Measurements from ENCODE around the gene COL6A1.

Gene COL6A1

DNA sequence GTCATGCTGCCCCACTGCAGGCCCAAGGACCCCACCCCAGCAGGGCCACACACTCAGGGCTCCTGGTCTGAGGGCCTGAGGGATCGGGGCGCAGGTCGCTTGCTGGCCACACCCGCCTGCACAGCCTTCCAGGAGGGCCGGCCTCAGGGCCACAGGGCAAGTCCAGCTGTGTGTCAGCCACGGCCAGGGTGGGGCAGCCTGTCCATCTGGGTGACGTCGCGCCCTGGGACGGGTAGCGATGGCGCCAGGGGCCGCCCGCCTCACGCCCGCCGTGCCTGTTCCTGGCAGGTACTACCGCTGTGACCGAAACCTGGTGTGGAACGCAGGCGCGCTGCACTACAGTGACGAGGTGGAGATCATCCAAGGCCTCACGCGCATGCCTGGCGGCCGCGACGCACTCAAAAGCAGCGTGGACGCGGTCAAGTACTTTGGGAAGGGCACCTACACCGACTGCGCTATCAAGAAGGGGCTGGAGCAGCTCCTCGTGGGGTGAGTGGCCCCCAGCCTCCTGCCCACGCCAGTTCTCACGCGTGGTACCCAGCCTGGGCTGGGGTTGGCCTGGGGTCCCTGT is 2.5 kb downstream of the COL6A1 start:
- no peak for DNase-seq

DNA sequence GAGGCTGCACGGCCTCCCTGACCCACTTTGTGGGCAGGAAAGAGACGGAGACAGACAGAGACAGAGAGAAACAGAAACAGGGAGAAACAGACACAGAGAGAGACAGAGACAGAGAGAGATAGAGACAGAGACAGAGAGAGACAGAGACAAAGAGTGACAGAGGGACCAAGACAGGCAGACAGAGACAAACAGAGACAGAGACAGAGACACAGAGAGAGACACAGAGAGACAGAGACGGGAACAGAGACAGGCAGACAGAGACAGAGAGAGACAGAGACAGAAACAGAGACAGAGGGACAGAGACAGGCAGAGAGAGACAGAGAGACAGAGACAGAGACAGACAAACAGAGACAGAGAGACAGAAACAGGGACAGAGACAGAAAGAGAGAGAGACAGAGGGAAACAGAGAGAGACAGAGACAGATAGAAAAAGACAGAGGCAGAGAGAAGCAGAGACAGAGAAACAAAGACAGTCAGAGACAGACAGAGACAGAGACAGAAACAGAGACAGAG is 3.1 kb downstream of the COL6A1 start:
- DNase-seq: no peak

DNA sequence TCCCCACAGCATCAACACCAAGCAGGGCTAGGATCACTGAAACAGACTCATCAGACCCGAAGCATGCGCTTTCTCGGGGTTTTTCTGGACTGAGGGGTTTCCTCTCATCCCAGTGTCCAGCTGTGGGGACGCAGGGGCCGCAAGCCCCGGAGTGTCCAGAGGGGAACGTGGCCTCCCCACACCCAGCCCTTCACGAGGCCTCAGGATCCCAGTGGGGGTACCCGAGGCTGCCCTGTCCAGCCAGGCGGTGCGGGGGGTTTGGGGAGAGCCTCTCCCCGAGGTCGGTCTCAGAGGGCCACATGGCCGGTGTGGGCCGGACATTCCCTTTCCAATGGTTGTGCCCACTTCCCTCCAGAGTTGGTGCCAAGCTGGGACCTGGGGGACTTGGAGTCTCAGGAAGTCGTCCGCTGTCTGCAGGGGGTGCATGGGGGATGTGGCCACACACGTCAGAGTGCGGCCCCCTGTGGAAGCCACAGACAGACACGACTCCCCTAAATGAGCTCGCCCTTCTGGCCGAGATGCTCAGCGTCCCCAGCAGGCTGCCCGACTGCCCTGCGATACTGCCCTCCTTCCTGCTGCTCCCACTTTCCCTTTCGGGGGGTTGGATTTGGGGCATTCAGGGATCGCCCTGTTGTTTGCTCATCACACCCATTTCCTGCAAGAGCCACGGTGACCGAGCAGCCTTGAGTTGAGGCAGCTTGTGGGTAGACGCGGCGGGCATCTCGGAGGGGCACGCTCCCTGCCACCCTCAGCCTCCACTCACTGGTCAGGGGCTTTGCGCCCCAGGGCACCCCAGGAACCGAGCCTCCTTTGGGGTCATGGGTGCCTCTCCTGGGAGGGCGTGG is 4.1 kb downstream of the COL6A1 start:
- DNase-seq: no peak

DNA sequence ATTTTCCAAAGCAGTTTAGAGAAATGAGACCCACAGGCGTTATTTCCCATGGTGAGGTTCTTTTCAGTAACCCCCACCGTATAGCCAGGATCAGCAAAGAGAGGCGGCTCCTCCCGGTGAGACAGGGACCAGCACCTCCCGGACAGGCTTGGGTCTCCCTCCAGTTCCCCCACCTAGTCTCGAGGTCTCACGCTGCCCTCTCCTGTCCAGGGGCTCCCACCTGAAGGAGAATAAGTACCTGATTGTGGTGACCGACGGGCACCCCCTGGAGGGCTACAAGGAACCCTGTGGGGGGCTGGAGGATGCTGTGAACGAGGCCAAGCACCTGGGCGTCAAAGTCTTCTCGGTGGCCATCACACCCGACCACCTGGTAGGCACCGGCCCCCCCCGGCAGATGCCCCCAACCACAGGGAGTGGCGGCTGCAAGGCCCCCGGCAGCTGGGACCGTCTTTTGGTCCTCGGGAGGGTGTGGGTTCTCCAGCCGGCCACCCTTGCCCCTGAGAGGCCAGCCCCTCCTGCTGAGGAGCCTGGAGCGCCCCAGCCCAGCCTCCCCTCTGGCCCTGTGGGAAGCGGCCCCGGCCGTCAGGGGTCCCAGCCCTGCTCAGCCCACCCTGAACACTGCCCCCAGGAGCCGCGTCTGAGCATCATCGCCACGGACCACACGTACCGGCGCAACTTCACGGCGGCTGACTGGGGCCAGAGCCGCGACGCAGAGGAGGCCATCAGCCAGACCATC is 4.9 kb downstream of the COL6A1 start:
- no peak for DNase-seq

DNA sequence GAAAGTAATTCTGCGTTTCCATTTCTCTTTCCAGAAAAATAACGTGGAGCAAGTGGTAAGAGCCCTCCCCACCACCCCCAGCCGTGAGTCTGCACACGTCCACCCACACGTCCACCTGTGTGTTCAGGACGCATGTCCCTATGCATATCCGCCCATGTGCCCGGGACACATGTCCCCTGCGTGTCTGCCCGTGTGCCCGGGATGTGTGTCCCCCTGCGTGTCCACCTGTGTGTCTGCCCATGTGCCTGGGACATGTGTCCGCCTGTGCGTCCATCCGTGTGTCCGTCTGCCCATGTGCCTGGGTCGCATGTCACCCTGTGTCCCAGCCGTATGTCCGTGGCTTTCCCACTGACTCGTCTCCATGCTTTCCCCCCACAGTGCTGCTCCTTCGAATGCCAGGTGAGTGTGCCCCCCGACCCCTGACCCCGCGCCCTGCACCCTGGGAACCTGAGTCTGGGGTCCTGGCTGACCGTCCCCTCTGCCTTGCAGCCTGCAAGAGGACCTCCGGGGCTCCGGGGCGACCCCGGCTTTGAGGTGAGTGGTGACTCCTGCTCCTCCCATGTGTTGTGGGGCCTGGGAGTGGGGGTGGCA is 5.6 kb downstream of the COL6A1 start:
- no peak for DNase-seq

DNA sequence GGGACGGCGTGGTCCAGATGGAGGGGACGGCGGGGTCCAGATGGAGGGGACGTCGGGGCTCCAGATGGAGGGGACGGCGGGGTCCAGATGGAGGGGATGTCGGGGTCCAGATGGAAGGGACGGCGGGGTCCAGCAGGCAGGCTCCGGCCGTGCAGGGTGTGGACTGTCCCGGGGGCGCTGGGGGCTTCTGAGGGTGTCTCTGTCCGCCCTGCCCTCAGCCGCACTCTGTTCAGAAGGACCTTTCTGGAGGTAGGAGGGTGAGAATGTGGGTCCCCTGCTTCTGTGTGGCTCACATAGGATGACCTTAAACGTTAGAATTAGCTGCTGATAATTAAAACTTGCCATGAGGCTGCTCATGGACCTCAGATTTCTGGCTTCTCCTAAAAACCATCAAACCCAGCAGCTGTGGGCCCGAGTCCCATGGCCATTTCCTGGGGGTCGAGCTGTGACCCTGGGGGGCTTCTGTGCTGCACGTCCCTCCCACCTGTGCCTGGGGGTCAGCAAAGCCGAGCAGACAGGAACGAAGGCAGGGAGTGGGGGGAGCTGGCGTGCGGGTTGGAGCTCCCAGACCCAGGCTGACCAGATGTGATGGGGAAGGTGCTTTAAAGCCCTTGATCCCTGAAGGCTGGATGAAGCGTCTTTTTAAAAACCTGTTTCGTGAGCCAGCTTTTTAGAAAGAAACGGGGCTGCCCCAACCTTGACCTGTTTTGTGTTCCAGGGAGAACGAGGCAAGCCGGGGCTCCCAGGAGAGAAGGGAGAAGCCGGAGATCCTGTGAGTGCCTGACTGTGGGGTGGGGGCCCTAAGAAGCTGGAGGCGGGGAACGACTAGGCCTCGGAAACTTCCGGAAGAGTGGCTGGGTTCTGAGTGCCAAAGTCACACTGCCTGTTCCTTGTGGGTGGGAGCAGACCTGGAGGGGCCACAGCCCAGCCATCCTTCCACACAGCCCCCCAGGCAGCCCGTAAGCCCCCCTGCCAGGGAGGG is 7.1 kb downstream of the COL6A1 start:
- DNase-seq: no peak

DNA sequence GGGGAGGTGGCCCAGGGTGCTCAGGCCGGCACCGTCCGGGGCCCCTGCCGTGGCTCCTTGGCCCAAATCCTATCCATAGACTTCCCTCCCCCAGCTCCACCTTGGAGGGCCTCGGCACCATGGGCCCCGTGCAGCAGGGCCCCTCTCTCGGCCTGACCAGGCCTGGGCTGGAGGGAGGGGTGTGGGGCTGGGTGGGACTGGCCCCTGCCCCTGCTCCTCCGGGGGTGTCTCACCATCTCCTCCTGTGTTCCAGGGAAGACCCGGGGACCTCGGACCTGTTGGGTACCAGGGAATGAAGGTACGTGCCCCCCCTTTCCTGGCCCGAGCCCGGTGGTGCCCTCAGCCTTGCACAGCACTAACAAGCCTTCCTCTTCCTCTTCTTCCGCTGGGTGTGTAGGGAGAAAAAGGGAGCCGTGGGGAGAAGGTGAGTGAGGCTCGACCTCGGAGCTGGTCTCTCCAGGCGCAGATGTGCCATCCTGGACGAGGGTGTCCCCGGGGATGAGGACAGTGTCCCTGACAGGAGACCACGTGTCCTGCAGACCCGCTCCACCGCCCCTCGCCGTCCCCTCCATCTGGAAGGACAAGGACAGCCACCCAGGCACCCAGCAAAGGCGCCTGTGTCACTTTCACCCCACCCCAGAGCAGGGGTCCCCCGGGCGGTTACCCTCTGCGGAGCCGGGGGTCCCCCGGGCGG is 7.9 kb downstream of the COL6A1 start:
- no peak for DNase-seq

DNA sequence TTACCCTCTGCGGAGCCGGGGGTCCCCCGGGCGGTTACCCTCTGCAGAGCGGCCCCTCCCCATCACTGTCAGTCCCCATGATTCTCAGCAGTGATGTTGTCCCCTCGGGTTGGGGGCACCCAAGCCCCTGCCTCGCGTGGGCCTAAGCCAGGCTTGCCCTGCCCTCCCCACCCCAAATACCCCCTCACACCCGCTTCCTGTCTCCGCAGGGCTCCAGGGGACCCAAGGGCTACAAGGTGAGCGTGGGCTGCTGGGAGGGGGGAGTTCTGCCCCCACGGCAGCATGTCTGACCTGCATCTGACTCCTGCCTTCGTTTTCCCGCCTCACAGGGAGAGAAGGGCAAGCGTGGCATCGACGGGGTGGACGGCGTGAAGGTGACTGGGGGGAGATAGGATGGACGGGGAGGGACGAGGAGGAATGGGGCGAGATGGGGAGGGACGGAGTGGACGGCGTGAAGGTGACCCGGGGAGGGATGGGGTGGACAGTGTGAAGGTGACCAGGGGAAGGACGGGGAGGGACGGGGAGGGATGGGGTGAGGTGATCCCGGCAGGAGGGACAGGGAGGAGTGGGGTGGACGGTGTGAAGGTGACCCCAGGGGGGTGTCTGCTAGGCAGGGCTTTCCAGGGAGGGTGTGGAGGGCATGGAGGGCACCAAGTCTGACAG is 8.6 kb downstream of the COL6A1 start:
- DNase-seq: no peak

DNA sequence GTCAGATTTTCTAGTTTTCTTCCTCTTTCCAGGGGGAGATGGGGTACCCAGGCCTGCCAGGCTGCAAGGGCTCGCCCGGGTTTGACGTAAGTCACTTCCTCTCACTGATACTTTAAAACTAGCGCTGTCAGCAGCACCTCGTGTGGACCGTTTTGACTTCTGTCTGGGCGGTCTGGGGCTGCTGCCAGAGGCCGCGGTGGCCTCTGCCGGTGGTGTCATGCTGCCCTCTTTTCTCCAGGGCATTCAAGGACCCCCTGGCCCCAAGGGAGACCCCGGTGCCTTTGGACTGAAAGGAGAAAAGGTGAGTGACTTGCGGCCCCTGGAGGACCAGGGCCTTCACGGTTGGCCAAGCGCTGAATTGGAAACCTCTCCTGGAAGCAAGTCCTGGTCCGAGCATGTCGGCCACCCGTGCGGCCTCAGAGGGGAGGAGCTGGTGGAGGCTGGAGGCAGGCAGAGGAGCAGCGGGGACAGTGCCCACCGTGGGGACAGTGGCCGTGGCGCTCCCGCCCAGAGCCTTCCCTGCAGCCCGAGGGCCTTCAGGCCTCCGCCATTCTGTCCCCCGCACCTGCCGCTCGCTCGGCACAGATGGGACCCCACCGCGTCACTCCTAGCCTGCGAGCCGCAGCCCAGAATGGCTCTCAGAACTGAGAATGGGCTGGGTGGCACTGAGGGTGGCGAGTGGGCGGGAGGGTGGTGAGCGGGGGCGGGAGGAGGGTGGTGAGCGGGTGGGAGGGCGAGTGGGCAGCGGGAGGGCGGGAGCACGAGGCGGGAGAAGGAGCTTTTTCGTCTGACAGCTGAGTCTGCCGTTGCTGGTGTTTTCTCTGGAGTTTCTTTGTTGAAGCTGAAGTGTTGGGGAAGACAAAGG is 9.4 kb downstream of the COL6A1 start:
- DNase-seq: no peak

DNA sequence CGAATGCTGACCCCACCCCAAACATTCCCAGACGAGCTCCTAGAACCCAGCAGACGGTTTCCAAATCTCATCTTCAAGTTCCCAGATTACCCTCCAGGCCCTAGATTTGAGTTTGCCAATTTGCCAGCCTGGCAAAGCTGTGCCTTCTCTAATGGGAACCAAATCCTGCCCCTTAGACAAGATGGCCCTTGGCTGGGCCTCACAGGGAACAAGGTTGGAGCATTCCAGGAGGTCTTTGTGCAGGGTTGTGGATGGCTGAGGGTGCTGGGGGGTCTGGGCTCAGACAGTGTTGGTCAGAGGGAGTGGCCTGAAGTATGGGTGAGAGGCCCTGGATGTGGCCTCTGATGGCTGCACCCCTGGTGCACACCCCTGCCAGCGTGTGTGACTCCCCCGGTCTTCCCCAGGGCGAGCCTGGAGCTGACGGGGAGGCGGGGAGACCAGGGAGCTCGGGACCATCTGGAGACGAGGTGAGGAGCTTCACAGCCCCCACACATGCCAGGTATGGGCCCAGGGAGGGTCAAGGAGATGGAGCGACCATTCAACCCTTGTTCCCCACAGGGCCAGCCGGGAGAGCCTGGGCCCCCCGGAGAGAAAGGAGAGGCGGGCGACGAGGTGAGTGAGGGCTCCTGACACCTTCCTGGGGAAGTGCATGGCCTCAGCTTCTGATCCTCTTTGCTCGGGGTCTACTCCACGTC is 10.2 kb downstream of the COL6A1 start:
- no peak for DNase-seq

DNA sequence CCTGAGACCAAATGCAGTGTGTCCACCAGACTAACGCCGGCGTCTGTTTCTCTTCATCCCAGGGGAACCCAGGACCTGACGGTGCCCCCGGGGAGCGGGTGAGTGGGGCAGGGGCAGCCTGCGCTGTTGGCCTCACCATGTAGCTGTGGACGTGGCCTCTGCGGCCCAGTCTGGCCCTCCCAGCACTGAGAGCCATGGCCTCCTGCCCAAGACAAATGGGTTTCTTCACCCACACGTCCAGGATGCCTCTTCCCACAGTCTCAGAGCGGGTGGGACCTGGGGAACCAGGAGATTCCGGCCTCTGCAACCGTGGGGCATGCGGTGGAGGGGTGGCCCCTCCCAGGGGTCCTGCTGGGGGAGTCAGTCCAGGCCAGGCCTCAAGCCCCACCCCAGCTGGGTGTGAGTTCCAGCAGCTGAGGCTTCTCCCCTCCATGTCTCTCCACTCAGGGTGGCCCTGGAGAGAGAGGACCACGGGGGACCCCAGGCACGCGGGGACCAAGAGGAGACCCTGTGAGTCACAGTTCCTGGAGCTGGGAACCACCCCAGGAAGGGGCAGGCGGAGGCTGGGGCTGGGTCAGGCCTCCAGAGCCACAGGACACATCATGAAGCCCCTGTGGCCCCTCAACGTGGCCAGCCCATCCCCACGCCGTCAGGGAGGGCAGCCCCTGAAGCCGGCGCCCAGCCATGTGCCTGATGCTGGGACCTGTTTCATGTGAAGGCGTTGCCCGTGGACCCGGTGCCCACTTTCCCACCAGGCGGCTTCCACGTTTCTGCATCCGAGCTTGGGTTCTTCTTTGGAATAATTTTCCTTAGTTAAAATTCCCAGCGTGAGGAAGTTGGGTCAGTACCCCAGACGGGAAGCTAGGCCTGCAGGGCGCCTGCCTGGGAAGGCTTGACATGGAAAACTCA is 11.0 kb downstream of the COL6A1 start:
- DNase-seq: no peak

DNA sequence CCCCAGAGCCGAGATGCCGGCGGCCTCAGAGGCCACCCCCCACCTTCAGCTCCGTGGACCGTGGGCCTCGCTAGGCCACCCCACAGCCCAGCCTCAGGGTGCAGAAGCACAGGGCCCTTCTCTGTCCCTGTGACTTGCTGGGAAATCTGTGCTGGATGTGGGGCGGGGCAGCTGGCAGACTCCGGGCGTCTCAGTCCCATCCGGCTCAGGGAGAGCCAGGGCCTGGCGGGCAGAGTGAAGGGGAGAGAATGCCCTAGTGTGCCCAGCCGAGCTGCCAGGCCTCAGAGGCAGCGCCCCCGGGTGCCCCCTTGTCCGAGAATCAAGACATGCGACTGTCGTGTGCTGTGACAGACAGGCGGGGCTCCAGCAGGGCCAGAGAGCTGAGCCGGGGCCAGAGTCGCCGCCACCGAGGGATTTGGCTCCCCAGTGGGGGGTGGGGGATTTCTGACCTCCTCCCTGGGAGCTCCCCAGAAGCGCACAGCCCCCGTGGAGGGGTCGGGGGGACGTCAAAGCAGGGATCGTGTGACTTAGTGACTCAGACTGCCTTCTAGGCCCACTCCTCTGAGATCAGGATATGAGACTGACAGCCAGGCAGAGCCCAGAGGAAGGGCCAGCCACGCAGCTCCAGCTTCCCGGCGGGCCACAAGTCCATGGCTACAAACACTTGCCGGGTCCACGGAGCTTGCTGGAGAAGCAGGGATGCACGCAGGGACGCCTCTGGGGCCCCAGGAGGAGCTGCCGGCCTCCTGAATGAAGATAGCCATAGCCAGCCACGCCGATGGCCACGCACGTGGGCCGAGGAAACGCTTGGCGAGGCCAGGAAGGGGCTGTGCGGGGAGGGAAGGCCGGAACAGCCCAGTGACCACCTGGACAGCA is 11.9 kb downstream of the COL6A1 start:
- DNase-seq: no peak

DNA sequence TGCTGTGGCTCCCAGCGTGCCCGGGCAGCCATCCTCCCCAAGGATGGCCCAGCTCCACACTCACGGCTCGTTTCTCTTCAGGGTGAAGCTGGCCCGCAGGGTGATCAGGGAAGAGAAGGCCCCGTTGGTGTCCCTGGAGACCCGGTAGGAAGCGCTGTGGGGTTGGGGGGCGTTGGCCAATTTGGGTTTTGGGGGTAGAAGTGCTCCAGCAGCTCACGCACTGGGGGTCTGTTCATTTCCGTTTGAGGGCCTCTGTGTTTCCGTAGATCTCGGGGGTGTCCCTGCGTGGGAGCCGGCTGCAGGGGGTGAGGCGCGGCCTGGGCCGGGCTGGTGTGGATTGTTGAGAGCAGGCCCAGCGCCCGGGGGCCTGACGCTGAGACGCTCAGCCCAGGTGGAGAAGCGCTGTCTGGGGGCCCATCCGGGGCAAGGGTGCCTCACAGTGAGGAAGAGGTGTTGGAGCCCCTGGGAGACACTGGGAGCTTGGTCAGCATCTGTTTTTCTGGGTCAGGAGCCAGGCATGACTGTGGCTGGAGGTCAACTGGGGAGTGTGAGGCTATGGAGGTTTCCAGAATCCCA is 12.6 kb downstream of the COL6A1 start:
- DNase-seq: no peak

DNA sequence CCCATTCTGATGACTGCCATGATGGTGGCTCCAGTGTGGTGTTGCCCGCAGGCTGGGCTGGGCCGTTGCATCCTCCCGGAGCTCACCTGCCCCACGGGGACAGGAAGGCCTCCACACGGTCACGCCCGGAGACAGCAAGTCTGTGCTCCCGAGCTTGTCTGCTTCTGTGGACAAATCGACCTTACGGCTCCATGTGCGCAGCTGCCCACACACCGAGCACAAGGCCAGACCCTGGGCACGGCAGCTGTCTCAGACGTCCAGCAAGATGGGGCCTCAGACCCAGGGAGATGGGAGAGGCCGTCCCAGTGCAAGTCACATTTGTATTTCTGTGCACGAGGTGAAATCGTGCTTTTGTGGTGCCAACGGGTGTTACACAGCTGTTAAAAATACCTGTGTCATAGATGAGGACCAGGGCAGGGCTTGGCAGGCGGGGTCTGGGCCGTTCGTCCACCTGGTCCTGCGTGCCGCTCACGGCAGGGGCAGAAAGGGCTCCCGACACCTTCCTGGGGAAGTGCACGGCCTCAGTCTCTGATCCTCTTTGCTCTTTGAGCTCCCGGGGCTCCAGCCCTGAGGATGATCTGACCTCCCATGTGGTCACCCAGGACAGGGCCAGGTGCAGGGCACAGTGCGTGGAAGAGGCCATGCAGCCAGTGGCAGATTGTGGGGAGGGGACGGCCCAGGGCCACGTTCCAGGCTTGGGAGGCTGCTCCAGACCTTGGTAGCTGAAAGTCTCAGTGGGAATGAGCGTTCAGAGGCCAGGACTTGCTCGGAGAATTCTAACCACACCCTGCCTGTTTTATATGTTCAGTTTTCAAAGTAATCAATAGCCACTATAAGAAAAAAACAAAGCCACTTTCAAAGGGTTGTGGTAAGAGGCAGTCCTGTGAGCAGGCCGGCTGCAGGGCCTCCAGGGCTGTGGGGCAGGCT is 13.5 kb downstream of the COL6A1 start:
- no peak for DNase-seq

DNA sequence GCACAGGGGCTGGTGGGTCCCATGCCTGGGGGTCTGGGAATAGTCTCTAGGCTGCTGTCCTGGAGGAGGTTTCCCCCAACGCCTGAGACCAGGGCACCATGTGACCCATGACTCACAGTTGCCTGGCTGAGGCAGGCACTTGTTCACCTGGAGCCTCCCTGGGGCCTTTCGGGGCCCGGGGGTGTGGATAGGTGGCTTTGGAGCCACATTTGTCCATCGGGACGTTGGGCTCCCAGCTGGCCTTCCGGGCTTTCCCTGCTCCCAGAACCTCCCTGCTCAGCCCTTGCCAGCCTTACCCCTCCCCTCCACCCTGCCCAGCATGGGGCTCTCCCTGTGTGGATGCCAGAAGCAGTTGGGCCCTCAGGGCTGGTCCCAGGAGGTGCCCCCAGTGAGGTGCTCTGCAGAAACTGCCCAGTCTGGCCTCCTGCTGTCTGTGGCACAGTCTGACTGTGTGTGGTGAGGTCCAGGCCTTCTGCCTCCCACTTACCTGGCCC is 14.2 kb downstream of the COL6A1 start:
- DNase-seq: no peak

Data from T-helper 9 cell (primary cell).